ENCODE data around the gene SPSB2. TPM values are rescaled to one million over a fixed set of nuclear protein-coding genes. Genes with fewer than 3 reads are reported as not detected.

SPSB2 gene
- total RNA-seq, 4 donors from 2014 or later: 6.8 to 14.7 (median 11.5) TPM

- TF ChIP-seq CTCF (IDR thresholded peaks at IDR 0.05) (peak in 1 of 3 donors; percentile 82), POLR2A (IDR thresholded peaks at IDR 0.05) (no peak)
- intact Hi-C loops (cut with DNase I; ENCODE audit: low total_unique reads): loop anchor here (10.0 kb wide), 1 partner anchor 95 kb away; no protein-coding TSS in a partner anchor
- WGBS, 2 donors: 32 to 33% methylated on average over 12 of the region's 12 CpGs
- H3K4me3 ChIP-seq (ENCODE audit: low read depth, poor library complexity, severe bottlenecking): no peak overlapping the region
- DNase-seq (ENCODE audit: low spot score in 2 of 2): peak; percentile 81 to 95
These were observed 3.8 kb downstream of the SPSB2 start for GRCh38 chr12:6869049-6870021.

GRCh38 chr12:6868211-6869048, 4.7 kb downstream of the SPSB2 start:
- DNase-seq (ENCODE audit: low spot score in 2 of 2): no peak
- intact Hi-C loops (cut with DNase I; ENCODE audit: low total_unique reads): no loop called here
- WGBS, 2 donors: 9 to 13% methylated on average over 22 of the region's 22 CpGs
- H3K4me3 ChIP-seq (ENCODE audit: low read depth, poor library complexity, severe bottlenecking): peak overlapping the region; percentile 72
- TF ChIP-seq CTCF (IDR thresholded peaks at IDR 0.05) (no peak), POLR2A (IDR thresholded peaks at IDR 0.05) (no peak)

- peak within 1 kb of the TSS; percentile 72 for H3K4me3 ChIP-seq (ENCODE audit: low read depth, poor library complexity, severe bottlenecking)
- 0 to 1% methylated on average over 45 to 63 of the region's 86 CpGs for WGBS, 2 donors
- intact Hi-C loops (cut with DNase I; ENCODE audit: low total_unique reads): no loop called here
- TF ChIP-seq CTCF (IDR thresholded peaks at IDR 0.05) (no peak), POLR2A (IDR thresholded peaks at IDR 0.05) (peak in 1 of 2 donors; percentile 93)
- DNase-seq (ENCODE audit: low spot score in 2 of 2): peak in 1 of 2 donors; percentile 91
These were observed 5.5 kb downstream of the SPSB2 start, which contains the start of gene TPI1 for GRCh38 chr12:6867413-6868210. TPI1 (plus strand) TSS chr12:6867531; CDS start chr12:6867567, 36 bp downstream.

GRCh38 chr12:6866920-6867412, 6.1 kb downstream of the SPSB2 start:
- DNase-seq (ENCODE audit: low spot score in 2 of 2): peak; percentile 77 to 97
- WGBS, 2 donors: 1 to 3% methylated on average over 16 to 32 of the region's 33 CpGs
- TF ChIP-seq CTCF (IDR thresholded peaks at IDR 0.05): no peak
- no peak for TF ChIP-seq POLR2A (IDR thresholded peaks at IDR 0.05)
- intact Hi-C loops (cut with DNase I; ENCODE audit: low total_unique reads): no loop called here
- no peak overlapping the region for H3K4me3 ChIP-seq (ENCODE audit: low read depth, poor library complexity, severe bottlenecking)
